Activated CD4-positive, alpha-beta T cell treated with anti-CD3 and anti-CD28 coated beads, Interleukin-2, amount 50 U/mL, for 16 hours (primary cell): ENCODE measurements around the gene FAM118B.

Experiments used
- DNase-seq: peaks from one replicate; pipeline ENCODE4 v3.0.0-alpha.2; 2020

The FAM118B gene

GRCh38 chr11:126211236-126212088 lies at the start of gene FAM118B, which contains the start of gene RPUSD4:
Gene FAM118B, plus strand, starts transcription at chr11:126211782. Its CDS starts 23,220 bp downstream, at chr11:126235002.
Gene RPUSD4, minus strand, starts transcription at chr11:126211650. Its CDS starts 12 bp downstream, at chr11:126211638.
- DNase-seq = peak; percentile 98

GRCh38 chr11:126162306-126163030 lies 49.1 kb upstream of the FAM118B start:
- DNase-seq = no peak

GRCh38 chr11:126163074-126163700 lies 48.4 kb upstream of the FAM118B start:
- DNase-seq = no peak

- no peak for DNase-seq
These were observed 47.8 kb upstream of the FAM118B start for GRCh38 chr11:126163779-126164178.

GRCh38 chr11:126164781-126165180 lies 46.8 kb upstream of the FAM118B start:
- DNase-seq = no peak

- DNase-seq = no peak
These were observed 46.3 kb upstream of the FAM118B start for GRCh38 chr11:126165311-126165720.

- DNase-seq = no peak
These were observed 45.8 kb upstream of the FAM118B start for GRCh38 chr11:126165757-126166156.

GRCh38 chr11:126166413-126166812 lies 45.2 kb upstream of the FAM118B start:
- DNase-seq = no peak

GRCh38 chr11:126167488-126167887 lies 44.1 kb upstream of the FAM118B start:
- no peak for DNase-seq

- DNase-seq = no peak
These were observed 42.3 kb upstream of the FAM118B start for GRCh38 chr11:126169291-126169690.

- DNase-seq = no peak
These were observed 39.0 kb upstream of the FAM118B start for GRCh38 chr11:126172596-126173038.

- no peak for DNase-seq
These were observed 38.3 kb upstream of the FAM118B start for GRCh38 chr11:126173257-126173656.

GRCh38 chr11:126174816-126175215 lies 36.8 kb upstream of the FAM118B start:
- no peak for DNase-seq

- no peak for DNase-seq
These were observed 36.2 kb upstream of the FAM118B start for GRCh38 chr11:126175393-126175792.

GRCh38 chr11:126176853-126177470 lies 34.6 kb upstream of the FAM118B start:
- no peak for DNase-seq

GRCh38 chr11:126181939-126182730 lies 29.4 kb upstream of the FAM118B start:
- DNase-seq = no peak

- no peak for DNase-seq
These were observed 28.7 kb upstream of the FAM118B start for GRCh38 chr11:126182787-126183445.

- no peak for DNase-seq
These were observed 26.1 kb upstream of the FAM118B start for GRCh38 chr11:126185259-126186024.

- DNase-seq = no peak
These were observed 25.4 kb upstream of the FAM118B start for GRCh38 chr11:126186025-126186698.
